Measurements from ENCODE around the gene DSG2. TPM values are rescaled to one million over a fixed set of nuclear protein-coding genes. Genes with fewer than 3 reads are reported as not detected.

DSG2 gene
- total RNA-seq, 1 donor from 2014 or later: 65.6 TPM

- H3K27ac ChIP-seq: no peak overlapping the region
- H3K4me3 Mint-ChIP-seq: no peak overlapping the region
- no peak overlapping the region for H3K4me3 ChIP-seq
Observed at GRCh38 chr18:31574359-31574758, 76.4 kb downstream of the DSG2 start.

GRCh38 chr18:31575515-31576257, 77.7 kb downstream of the DSG2 start:
- Histone ChIP-seq H3K4me1 (peaks cover 13% of the 10 kb centered on the region), H4K20me1 (ENCODE audit: low read depth) (no peaks in the 10 kb centered on the region), H3K9me3 (ENCODE audit: low read depth) (no peaks in the 10 kb centered on the region), H3K79me2 (ENCODE audit: low read depth) (no peaks in the 10 kb centered on the region), H3K9ac (no peak overlapping the region), H3K36me3 (no peaks in the 10 kb centered on the region), H3K27ac (no peak overlapping the region), H3K4me2 (no peak overlapping the region), H2AFZ (replicated peaks) (no peak overlapping the region), H3K27me3 (no peaks in the 10 kb centered on the region), H3F3A (ENCODE audit: low read depth) (peaks cover 12% of the 10 kb centered on the region), H3K4me3 (no peak overlapping the region)
- H3K27me3 Mint-ChIP-seq (ENCODE audit: insufficient read depth, low read depth): no peaks in the 10 kb centered on the region
- H3K36me3 Mint-ChIP-seq: no peaks in the 10 kb centered on the region
- DNase-seq (ENCODE audit: low spot score): no peak
- TF ChIP-seq EZH2phosphoT487 (IDR thresholded peaks at IDR 0.05) (no peak), CTCF (IDR thresholded peaks at IDR 0.05) (no peak)
- no peak overlapping the region for H3K4me3 Mint-ChIP-seq
- no peaks in the 10 kb centered on the region for H3K9me3 Mint-ChIP-seq
- peaks cover 25% of the 10 kb centered on the region for H3K4me1 Mint-ChIP-seq
- H3K27ac Mint-ChIP-seq: no peak overlapping the region

More at GRCh38 chr18:31574359-31574758, 76.4 kb downstream of the DSG2 start:
- H3K79me2 ChIP-seq (ENCODE audit: low read depth): no peaks in the 10 kb centered on the region
- H3K4me2 ChIP-seq: no peak overlapping the region
- H3K4me1 ChIP-seq: peaks cover 13% of the 10 kb centered on the region
- Mint-ChIP-seq H3K4me1 (peaks cover 25% of the 10 kb centered on the region), H3K36me3 (no peaks in the 10 kb centered on the region), H3K27me3 (ENCODE audit: insufficient read depth, low read depth) (peaks cover under 1% of the 10 kb centered on the region), H3K9me3 (no peaks in the 10 kb centered on the region), H3K27ac (no peak overlapping the region)
- H3K36me3 ChIP-seq: no peaks in the 10 kb centered on the region
- no peak overlapping the region for H3K9ac ChIP-seq
- peaks cover 12% of the 10 kb centered on the region for H3F3A ChIP-seq (ENCODE audit: low read depth)
- H3K27me3 ChIP-seq: no peaks in the 10 kb centered on the region
- DNase-seq (ENCODE audit: low spot score): no peak
- no peak for TF ChIP-seq CTCF (IDR thresholded peaks at IDR 0.05)
- TF ChIP-seq EZH2 (IDR thresholded peaks at IDR 0.05): no peak
- TF ChIP-seq EZH2phosphoT487 (IDR thresholded peaks at IDR 0.05): no peak
- H4K20me1 ChIP-seq (ENCODE audit: low read depth): no peaks in the 10 kb centered on the region
- H2AFZ ChIP-seq (replicated peaks): no peak overlapping the region
- H3K9me3 ChIP-seq (ENCODE audit: low read depth): no peaks in the 10 kb centered on the region

GRCh38 chr18:31576670-31577069, 78.7 kb downstream of the DSG2 start:
- no peaks in the 10 kb centered on the region for H3K36me3 Mint-ChIP-seq
- Histone ChIP-seq H3F3A (ENCODE audit: low read depth) (peaks cover 8% of the 10 kb centered on the region), H3K4me2 (no peak overlapping the region), H4K20me1 (ENCODE audit: low read depth) (no peaks in the 10 kb centered on the region), H3K27me3 (no peaks in the 10 kb centered on the region), H3K9ac (no peak overlapping the region), H3K4me3 (no peak overlapping the region), H3K36me3 (no peaks in the 10 kb centered on the region), H3K79me2 (ENCODE audit: low read depth) (no peaks in the 10 kb centered on the region), H3K4me1 (peaks cover 8% of the 10 kb centered on the region), H2AFZ (replicated peaks) (no peak overlapping the region), H3K27ac (no peak overlapping the region), H3K9me3 (ENCODE audit: low read depth) (no peaks in the 10 kb centered on the region)
- no peaks in the 10 kb centered on the region for H3K9me3 Mint-ChIP-seq
- TF ChIP-seq CTCF (IDR thresholded peaks at IDR 0.05) (no peak), EZH2phosphoT487 (IDR thresholded peaks at IDR 0.05) (no peak)
- H3K4me1 Mint-ChIP-seq: peaks cover 16% of the 10 kb centered on the region
- H3K4me3 Mint-ChIP-seq: no peak overlapping the region
- no peak overlapping the region for H3K27ac Mint-ChIP-seq
- H3K27me3 Mint-ChIP-seq (ENCODE audit: insufficient read depth, low read depth): no peaks in the 10 kb centered on the region
- no peak for DNase-seq (ENCODE audit: low spot score)
